Esophagus squamous epithelium (tissue), 5 donors: ENCODE measurements around the gene ST8SIA2. TPM values are rescaled to one million over a fixed set of nuclear protein-coding genes. Genes with fewer than 3 reads are reported as not detected.

ENCODE experiments used
- DNase-seq: peaks from one replicate; lab custom pipeline; 2025; lab: John Stamatoyannopoulos, UW
- H3K27ac ChIP-seq, 4 donors: fragments of 200-600 bp; sonication (generic); one replicate each; pipeline ENCODE4 v1.5.1; 2016 to 2019; ENCODE audit warnings: mild to moderate bottlenecking in 1 of 4
- H3K27me3 ChIP-seq, 4 donors: fragments of 200-600 bp; sonication (generic); 1 replicate in 3 of 4; 2 replicates in 1 of 4; pipeline versions ENCODE4 v1.5.1 to v1.6.0; 2017 to 2021; ENCODE audit warnings: antibody characterized with exemption in 1 of 4
- H3K36me3 ChIP-seq, 3 donors: fragments of 200-600 bp; sonication (generic); one replicate each; pipeline ENCODE4 v1.5.1; 2016 to 2019
- H3K4me1 ChIP-seq, 3 donors: fragments of 200-600 bp; sonication (generic); one replicate each; pipeline ENCODE4 v1.5.1; 2017 to 2019
- H3K4me3 ChIP-seq, 4 donors: fragments of 200-600 bp; sonication (generic); 1 replicate in 3 of 4; 2 replicates in 1 of 4; pipeline ENCODE4 v1.5.1; 2016 to 2019; ENCODE audit warnings: mild to moderate bottlenecking in 2 of 4, moderate library complexity in 1 of 4
- H3K9me3 ChIP-seq, 3 donors: fragments of 200-600 bp; sonication (generic); one replicate each; pipeline ENCODE4 v1.5.1; 2016 to 2019
- POLR2A ChIP-seq, 4 donors: fragments of 450-650 bp; IDR thresholded peaks; one replicate each; pipeline ENCODE4 v1.6.1; 2017; ENCODE audit warnings: antibody characterized with exemption in 4 of 4, mild to moderate bottlenecking in 4 of 4, moderate library complexity in 3 of 4
- WGBS, 2 donors: methylation state at CpG; one replicate each; pipeline ENCODE4 v1.1.5; 2018; 5-methylcytosine and 5-hydroxymethylcytosine counted together
- intact Hi-C: fragments of 100-400 bp; cut with DNase I; formaldehyde crosslinking; loops from one replicate; pipeline ENCODE4 v1.15.0; 2022
- total RNA-seq, 4 donors: library from RNA; depleted of rRNA; stranded (reverse); fragments of >200 nt; gene quantifications; one replicate each; pipeline ENCODE4 v1.1.0, GENCODE V29; 2016
- TF ChIP-seq, protein P1 (sequence below), 6 experiments: fragments of 450-650 bp in 4 of 6; fragments of 200-600 bp in 2 of 6; sonication (generic) in 2 of 6; IDR thresholded peaks; one replicate each; pipeline ENCODE4 v1.5.1; 2016 to 2019; ENCODE audit warnings: antibody characterized with exemption in 6 of 6, mild to moderate bottlenecking in 4 of 6, moderate library complexity in 4 of 6
- donor health status: DM: yes; HTN: yes; CAD: no.

ST8SIA2 gene
- total RNA-seq, 4 donors from 2014 or later = not detected

GRCh38 chr15:92375057-92375456, 18.6 kb upstream of the ST8SIA2 start:
- Histone ChIP-seq H3K36me3 (no peaks in the 10 kb centered on the region), H3K4me1 (no peaks in the 10 kb centered on the region), H3K9me3 (no peaks in the 10 kb centered on the region), H3K27me3 (peaks cover 0 to 51% (median 0%) of the 10 kb centered on the region in 4 donors), H3K4me3 (no peak overlapping the region), H3K27ac (no peak overlapping the region)
- DNase-seq = no peak
- intact Hi-C loops = no loop called here
- WGBS, 2 donors = 60 to 67% methylated on average over 1 of the region's 1 CpG
- TF ChIP-seq POLR2A (IDR thresholded peaks at IDR 0.05) = no peak
- TF ChIP-seq, protein P1, sequence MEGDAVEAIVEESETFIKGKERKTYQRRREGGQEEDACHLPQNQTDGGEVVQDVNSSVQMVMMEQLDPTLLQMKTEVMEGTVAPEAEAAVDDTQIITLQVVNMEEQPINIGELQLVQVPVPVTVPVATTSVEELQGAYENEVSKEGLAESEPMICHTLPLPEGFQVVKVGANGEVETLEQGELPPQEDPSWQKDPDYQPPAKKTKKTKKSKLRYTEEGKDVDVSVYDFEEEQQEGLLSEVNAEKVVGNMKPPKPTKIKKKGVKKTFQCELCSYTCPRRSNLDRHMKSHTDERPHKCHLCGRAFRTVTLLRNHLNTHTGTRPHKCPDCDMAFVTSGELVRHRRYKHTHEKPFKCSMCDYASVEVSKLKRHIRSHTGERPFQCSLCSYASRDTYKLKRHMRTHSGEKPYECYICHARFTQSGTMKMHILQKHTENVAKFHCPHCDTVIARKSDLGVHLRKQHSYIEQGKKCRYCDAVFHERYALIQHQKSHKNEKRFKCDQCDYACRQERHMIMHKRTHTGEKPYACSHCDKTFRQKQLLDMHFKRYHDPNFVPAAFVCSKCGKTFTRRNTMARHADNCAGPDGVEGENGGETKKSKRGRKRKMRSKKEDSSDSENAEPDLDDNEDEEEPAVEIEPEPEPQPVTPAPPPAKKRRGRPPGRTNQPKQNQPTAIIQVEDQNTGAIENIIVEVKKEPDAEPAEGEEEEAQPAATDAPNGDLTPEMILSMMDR (IDR thresholded peaks at IDR 0.05) = no peak

GRCh38 chr15:92376109-92376508, 17.6 kb upstream of the ST8SIA2 start:
- 69 to 77% methylated on average over 3 of the region's 3 CpGs for WGBS, 2 donors
- no peak overlapping the region for H3K27ac ChIP-seq
- DNase-seq = no peak

GRCh38 chr15:92377083-92377789, 16.4 kb upstream of the ST8SIA2 start:
- DNase-seq = no peak
- peaks cover 0 to 41% (median 0%) of the 10 kb centered on the region in 4 donors for H3K27me3 ChIP-seq
- no peak overlapping the region for H3K4me3 ChIP-seq
- no peaks in the 10 kb centered on the region for H3K4me1 ChIP-seq
- intact Hi-C loops = no loop called here
- 62 to 75% methylated on average over 8 to 10 of the region's 10 CpGs for WGBS, 2 donors
- no peaks in the 10 kb centered on the region for H3K9me3 ChIP-seq
- no peak for TF ChIP-seq POLR2A (IDR thresholded peaks at IDR 0.05)
- TF ChIP-seq, protein P1 (IDR thresholded peaks at IDR 0.05) = no peak
- no peak overlapping the region for H3K27ac ChIP-seq
- no peaks in the 10 kb centered on the region for H3K36me3 ChIP-seq

More at GRCh38 chr15:92376109-92376508, 17.6 kb upstream of the ST8SIA2 start:
- Histone ChIP-seq H3K4me1 (no peaks in the 10 kb centered on the region), H3K36me3 (no peaks in the 10 kb centered on the region), H3K4me3 (no peak overlapping the region), H3K9me3 (no peaks in the 10 kb centered on the region), H3K27me3 (peaks cover 0 to 51% (median 0%) of the 10 kb centered on the region in 4 donors)
- intact Hi-C loops = no loop called here
- TF ChIP-seq, protein P1 (IDR thresholded peaks at IDR 0.05) = no peak
- no peak for TF ChIP-seq POLR2A (IDR thresholded peaks at IDR 0.05)

GRCh38 chr15:92383519-92384324, 10.0 kb upstream of the ST8SIA2 start:
- H3K9me3 ChIP-seq = no peaks in the 10 kb centered on the region
- no peak for DNase-seq
- 35 to 42% methylated on average over 10 of the region's 10 CpGs for WGBS, 2 donors
- intact Hi-C loops = no loop called here
- H3K27me3 ChIP-seq = peaks cover 0 to 59% (median 0%) of the 10 kb centered on the region in 4 donors
- no peak for TF ChIP-seq POLR2A (IDR thresholded peaks at IDR 0.05)
- TF ChIP-seq, protein P1 (IDR thresholded peaks at IDR 0.05) = peak in 5 of 6 experiments; percentile 11 to 62 (median 37)
- H3K27ac ChIP-seq = no peak overlapping the region
- no peaks in the 10 kb centered on the region for H3K36me3 ChIP-seq
- H3K4me1 ChIP-seq = no peaks in the 10 kb centered on the region
- H3K4me3 ChIP-seq = no peak overlapping the region

GRCh38 chr15:92384381-92384780, 9.3 kb upstream of the ST8SIA2 start:
- Histone ChIP-seq H3K4me1 (no peaks in the 10 kb centered on the region), H3K9me3 (no peaks in the 10 kb centered on the region), H3K27me3 (peaks cover 0 to 61% (median 0%) of the 10 kb centered on the region in 4 donors), H3K27ac (no peak overlapping the region), H3K4me3 (no peak overlapping the region), H3K36me3 (no peaks in the 10 kb centered on the region)
- 46 to 48% methylated on average over 2 of the region's 2 CpGs for WGBS, 2 donors
- DNase-seq = no peak
- intact Hi-C loops = no loop called here
- TF ChIP-seq, protein P1 (IDR thresholded peaks at IDR 0.05) = no peak
- no peak for TF ChIP-seq POLR2A (IDR thresholded peaks at IDR 0.05)
